Endothelial cell of umbilical vein (primary cell): ENCODE results near the gene IL22. TPM values are rescaled to one million over a fixed set of nuclear protein-coding genes. Genes with fewer than 3 reads are reported as not detected.

Experiments
- BruUV-seq: library from RNA; stranded (reverse); fragments of 400-500 nt; replicated peaks from 2 replicates; lab custom pipeline; 2021; lab: Mats Ljungman, UMichigan
- CTCF ChIA-PET: fragments of 300-600, 350-600 bp; sonication (Branson Sonifier 250); formaldehyde crosslinking; loops from one replicate; lab custom pipeline; 2021; ENCODE audit warnings: antibody characterized with exemption, inconsistent platforms; lab: Charles Lee
- POLR2A ChIA-PET: fragments of 300-600, 350-600 bp; sonication (Branson Sonifier 250); formaldehyde crosslinking; loops from one replicate; lab custom pipeline; 2021; ENCODE audit warnings: antibody characterized with exemption, inconsistent platforms; lab: Charles Lee
- DNase-seq: peaks from one replicate; pipeline ENCODE4 v3.0.0-alpha.2; 2011; ENCODE audit warnings: low read depth, low spot score
- FAIRE-seq: peaks from 2 replicates; lab custom pipeline; 2011; peaks lifted over from hg19 to GRCh38; lab: Jason Lieb, UNC
- H2AFZ ChIP-seq: 2 replicates; pipeline ENCODE4 v1.6.0; 2012; ENCODE audit warnings: low read depth, low read length, control low read depth, inconsistent platforms
- H3K27ac ChIP-seq: 2 replicates; pipeline ENCODE4 v1.5.1; 2011; ENCODE audit warnings: low read depth, mild to moderate bottlenecking, control low read depth, low read length, moderate library complexity; ENCODE audit not compliant: insufficient read depth
- H3K27me3 ChIP-seq, 2 experiments: 2 replicates each; pipeline versions ENCODE4 v1.6.0 to v1.6.1; 2011; ENCODE audit warnings: low read length in 2 of 2, mixed read lengths in 1 of 2; ENCODE audit not compliant: control insufficient read depth in 2 of 2, insufficient read depth in 2 of 2
- H3K36me3 ChIP-seq, 2 experiments: 2 replicates in 1 of 2; 3 replicates in 1 of 2; pipeline ENCODE4 v1.5.1; 2011; ENCODE audit warnings: low read length in 2 of 2, mild to moderate bottlenecking in 1 of 2, moderate library complexity in 1 of 2; ENCODE audit not compliant: control insufficient read depth in 2 of 2, insufficient read depth in 2 of 2; ENCODE audit errors: extremely low read depth in 1 of 2
- H3K4me1 ChIP-seq: 3 replicates; pipeline ENCODE4 v1.5.1; 2011; ENCODE audit warnings: mild to moderate bottlenecking, low read length; ENCODE audit not compliant: control insufficient read depth, insufficient read depth; ENCODE audit errors: extremely low read depth
- H3K4me2 ChIP-seq: 2 replicates; pipeline ENCODE4 v1.6.1; 2011; ENCODE audit warnings: low read length, control low read depth, mixed read lengths; ENCODE audit not compliant: insufficient read depth
- H3K4me3 ChIP-seq, 3 experiments: fragments of 200-600 bp in 1 of 3; sonication (generic), shearing (Covaris generic) in 1 of 3; replicated peaks in 1 of 3; 2 replicates each; pipeline ENCODE4 v1.5.1; 2011 to 2016; ENCODE audit warnings: control low read depth in 3 of 3, low read length in 3 of 3, mild to moderate bottlenecking in 2 of 3, inconsistent platforms in 1 of 3, low read depth in 1 of 3, moderate library complexity in 1 of 3; ENCODE audit not compliant: insufficient read depth in 1 of 3
- H3K79me2 ChIP-seq: 2 replicates; pipeline ENCODE4 v1.6.0; 2012; ENCODE audit warnings: low read length, inconsistent platforms; ENCODE audit not compliant: control insufficient read depth, insufficient read depth
- H3K9ac ChIP-seq: replicated peaks from 2 replicates; pipeline ENCODE3; 2011; ENCODE audit warnings: low read length, control low read depth; ENCODE audit not compliant: insufficient read depth; ENCODE audit errors: extremely low read depth
- H3K9me1 ChIP-seq: replicated peaks from 3 replicates; pipeline ENCODE4 v1.6.0; 2011; ENCODE audit warnings: mild to moderate bottlenecking, low read length; ENCODE audit not compliant: control insufficient read depth, insufficient read depth; ENCODE audit errors: extremely low read depth
- H3K9me3 ChIP-seq: replicated peaks from 2 replicates; pipeline ENCODE4 v1.5.1; 2012; ENCODE audit warnings: low read length, inconsistent platforms; ENCODE audit not compliant: control insufficient read depth, insufficient read depth
- H4K20me1 ChIP-seq: replicated peaks from 2 replicates; pipeline ENCODE3; 2011; ENCODE audit warnings: mild to moderate bottlenecking, low read length; ENCODE audit not compliant: control insufficient read depth, insufficient read depth; ENCODE audit errors: extremely low read depth
- EZH2 ChIP-seq: IDR thresholded peaks from 2 replicates; pipeline ENCODE4 v1.6.1; 2012; ENCODE audit warnings: borderline replicate concordance, low read depth, mild to moderate bottlenecking, moderate library complexity, low read length, inconsistent platforms; ENCODE audit not compliant: severe bottlenecking
- FOS ChIP-seq: IDR thresholded peaks from 2 replicates; pipeline ENCODE4 v1.6.1; 2011; ENCODE audit warnings: mild to moderate bottlenecking, low read length, moderate library complexity, borderline replicate concordance; ENCODE audit not compliant: insufficient read depth
- GATA2 ChIP-seq: IDR thresholded peaks from 2 replicates; pipeline ENCODE4 v1.7.0; 2011; ENCODE audit warnings: low read depth, mild to moderate bottlenecking, moderate library complexity, mixed read lengths, low read length; ENCODE audit not compliant: insufficient read length, insufficient read depth
- JUN ChIP-seq: IDR thresholded peaks from 2 replicates; pipeline ENCODE4 v1.6.1; 2011; ENCODE audit warnings: borderline replicate concordance, low read depth; ENCODE audit not compliant: insufficient read length, insufficient read depth
- MYC ChIP-seq: IDR thresholded peaks from one replicate; pipeline ENCODE4 v1.6.1; 2011; ENCODE audit warnings: mild to moderate bottlenecking, low read depth, low read length
- POLR2A ChIP-seq: IDR thresholded peaks from 2 replicates; pipeline ENCODE4 v1.6.1; 2012; ENCODE audit warnings: low read depth, mild to moderate bottlenecking, control low read depth, low read length
- POLR2AphosphoS5 ChIP-seq: IDR thresholded peaks from 2 replicates; pipeline ENCODE4 v1.6.1; 2012; ENCODE audit warnings: low read depth, mild to moderate bottlenecking, control low read depth, low read length, moderate library complexity; ENCODE audit not compliant: insufficient read depth
- dilution Hi-C: fragments of 300-500 bp; cut with MboI; formaldehyde crosslinking; loops from one replicate; pipeline ENCODE4 v1.15.0; 2019; ENCODE audit warnings: low sequenced_read_pairs; ENCODE audit not compliant: extremely low pct_ligation_motif_present
- intact Hi-C: fragments of 100-400 bp; cut with micrococcal nuclease; formaldehyde crosslinking; loops from one replicate; pipeline ENCODE4 v1.10.0; 2022
- polyA plus RNA-seq, 4 experiments: library from polyadenylated mRNA; depleted of rRNA in 3 of 4; stranded (reverse) in 3 of 4; unstranded in 1 of 4; fragments of >200 nt; gene quantifications; 2 replicates each; pipeline versions ENCODE4 v1.2.1 to v1.2.3, GENCODE V29; 2011 to 2012; ENCODE audit warnings: missing spikeins in 1 of 4
- total RNA-seq: library from RNA; stranded (reverse); gene quantifications from 2 replicates; pipeline ENCODE4 v1.2.3, GENCODE V29; 2021
- TF ChIP-seq, protein P1 (sequence below): IDR thresholded peaks from 2 replicates; pipeline ENCODE4 v1.6.1; 2011; ENCODE audit not compliant: insufficient read depth, insufficient read length
- TF ChIP-seq, protein P2 (sequence below), 2 donors: IDR thresholded peaks; 1 replicate in 1 of 2; 2 replicates in 1 of 2; pipeline ENCODE4 v1.5.1; 2011; ENCODE audit warnings: low read length in 2 of 2, mild to moderate bottlenecking in 2 of 2, moderate library complexity in 2 of 2, control low read depth in 1 of 2, inconsistent platforms in 1 of 2, low read depth in 1 of 2; ENCODE audit not compliant: insufficient read depth in 1 of 2; ENCODE audit errors: extremely low read depth in 1 of 2

Gene IL22
- total and polyA plus RNA-seq, 2 donors (not counting 3 experiments of a cell fraction or from before 2014, with no cell fraction given), result not detected

DNA sequence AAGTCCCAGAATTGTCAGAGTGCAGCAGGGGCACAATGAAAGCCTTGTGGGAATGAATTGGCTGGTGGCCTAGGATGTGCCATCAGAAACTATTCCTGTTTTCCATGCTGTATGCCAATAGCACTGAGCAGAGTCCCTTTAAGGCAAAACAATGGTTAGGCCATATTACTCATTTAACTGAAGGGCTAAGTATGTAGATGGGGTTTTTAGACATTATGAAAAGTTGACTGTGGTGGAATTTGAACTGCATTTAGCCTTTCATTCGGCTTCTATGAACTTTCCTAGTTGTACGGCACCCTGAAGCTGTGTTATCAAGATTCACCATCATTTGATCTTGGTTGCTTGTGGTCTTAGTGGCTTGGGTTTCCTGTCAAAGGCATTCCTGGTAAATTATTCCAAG, 52.5 kb downstream of the IL22 start:
- Histone ChIP-seq H3K4me2 (no peak overlapping the region), H3K9ac (no peak overlapping the region), H3K4me1 (no peaks in the 10 kb centered on the region), H3K9me1 (no peaks in the 10 kb centered on the region), H4K20me1 (no peaks in the 10 kb centered on the region), H3K27ac (no peak overlapping the region), H3K27me3 (peaks cover 4 to 5% of the 10 kb centered on the region in 2 experiments), H3K36me3 (no peaks in the 10 kb centered on the region), H3K79me2 (no peaks in the 10 kb centered on the region), H3K9me3 (no peaks in the 10 kb centered on the region), H2AFZ (no peak overlapping the region), H3K4me3 (no peak overlapping the region)
- FAIRE-seq, result no peak
- POLR2A ChIA-PET, result no interaction called here
- DNase-seq, result no peak
- intact Hi-C loops, result no loop called here
- TF ChIP-seq MYC (no peak), POLR2AphosphoS5 (no peak), JUN (no peak), EZH2 (no peak), POLR2A (no peak)
- TF ChIP-seq, protein P1, sequence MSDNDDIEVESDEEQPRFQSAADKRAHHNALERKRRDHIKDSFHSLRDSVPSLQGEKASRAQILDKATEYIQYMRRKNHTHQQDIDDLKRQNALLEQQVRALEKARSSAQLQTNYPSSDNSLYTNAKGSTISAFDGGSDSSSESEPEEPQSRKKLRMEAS, result no peak
- dilution Hi-C loops, result no loop called here
- CTCF ChIA-PET, result no interaction called here
- BruUV-seq, result no TSS peak

DNA sequence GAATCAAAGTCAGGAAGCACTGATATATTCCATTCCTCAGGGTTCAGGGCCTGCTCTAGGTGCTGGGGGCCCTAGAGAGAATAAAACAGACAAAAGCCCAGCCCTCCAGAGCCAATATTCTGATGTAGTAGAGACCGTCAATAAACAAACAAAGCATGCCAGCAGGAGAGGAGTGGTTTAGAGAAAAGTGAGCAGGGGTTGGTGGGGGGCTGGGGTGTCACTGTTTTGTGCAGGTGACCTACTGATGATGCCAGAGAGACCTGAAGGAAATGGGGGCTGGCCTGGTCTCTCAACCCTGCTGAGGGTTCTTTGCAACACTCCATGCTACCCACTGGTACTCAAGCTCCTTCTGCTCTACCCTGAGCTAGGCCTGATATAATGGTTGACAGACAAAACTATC, 54.3 kb downstream of the IL22 start:
- TF ChIP-seq FOS, result no peak
- no peak for TF ChIP-seq POLR2A
- TF ChIP-seq POLR2AphosphoS5, result no peak
- TF ChIP-seq GATA2, result no peak
- TF ChIP-seq, protein P2, sequence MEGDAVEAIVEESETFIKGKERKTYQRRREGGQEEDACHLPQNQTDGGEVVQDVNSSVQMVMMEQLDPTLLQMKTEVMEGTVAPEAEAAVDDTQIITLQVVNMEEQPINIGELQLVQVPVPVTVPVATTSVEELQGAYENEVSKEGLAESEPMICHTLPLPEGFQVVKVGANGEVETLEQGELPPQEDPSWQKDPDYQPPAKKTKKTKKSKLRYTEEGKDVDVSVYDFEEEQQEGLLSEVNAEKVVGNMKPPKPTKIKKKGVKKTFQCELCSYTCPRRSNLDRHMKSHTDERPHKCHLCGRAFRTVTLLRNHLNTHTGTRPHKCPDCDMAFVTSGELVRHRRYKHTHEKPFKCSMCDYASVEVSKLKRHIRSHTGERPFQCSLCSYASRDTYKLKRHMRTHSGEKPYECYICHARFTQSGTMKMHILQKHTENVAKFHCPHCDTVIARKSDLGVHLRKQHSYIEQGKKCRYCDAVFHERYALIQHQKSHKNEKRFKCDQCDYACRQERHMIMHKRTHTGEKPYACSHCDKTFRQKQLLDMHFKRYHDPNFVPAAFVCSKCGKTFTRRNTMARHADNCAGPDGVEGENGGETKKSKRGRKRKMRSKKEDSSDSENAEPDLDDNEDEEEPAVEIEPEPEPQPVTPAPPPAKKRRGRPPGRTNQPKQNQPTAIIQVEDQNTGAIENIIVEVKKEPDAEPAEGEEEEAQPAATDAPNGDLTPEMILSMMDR (IDR thresholded peaks at IDR 0.05; ENCODE audit: extremely low read depth in 1 of 2, insufficient read depth in 1 of 2, low read depth in 1 of 2, low read length in 2 of 2), result no peak
- no peak for TF ChIP-seq EZH2
- TF ChIP-seq JUN, result no peak
- no peak for TF ChIP-seq MYC
- TF ChIP-seq, protein P1, result no peak
- Histone ChIP-seq H3K4me2 (no peak overlapping the region), H3K9ac (no peak overlapping the region), H3K79me2 (no peaks in the 10 kb centered on the region), H3K4me1 (no peaks in the 10 kb centered on the region), H2AFZ (no peak overlapping the region), H4K20me1 (no peaks in the 10 kb centered on the region), H3K4me3 (no peak overlapping the region), H3K9me1 (no peaks in the 10 kb centered on the region), H3K9me3 (no peaks in the 10 kb centered on the region), H3K27ac (no peak overlapping the region), H3K36me3 (no peaks in the 10 kb centered on the region), H3K27me3 (peaks cover 0 to 2% of the 10 kb centered on the region in 2 experiments)
- CTCF ChIA-PET, result no interaction called here
- no TSS peak for BruUV-seq
- POLR2A ChIA-PET, result no interaction called here
- DNase-seq, result no peak
- dilution Hi-C loops, result no loop called here
- intact Hi-C loops, result no loop called here
- no peak for FAIRE-seq
